ES-I3 (cell line): ENCODE measurements around the gene ADCY5.

Source experiments
- H3K36me3 ChIP-seq: 2 replicates; pipeline ENCODE4 v1.6.1; 2013; ENCODE audit warnings: mild to moderate bottlenecking, low read length, control low read depth, moderate library complexity; ENCODE audit not compliant: insufficient read depth
- H3K4me1 ChIP-seq: 2 replicates; pipeline ENCODE4 v1.6.1; 2013; ENCODE audit warnings: mild to moderate bottlenecking, control low read depth, low read length; ENCODE audit not compliant: insufficient read depth
- H3K9ac ChIP-seq: 2 replicates; pipeline ENCODE4 v1.6.1; 2013; ENCODE audit warnings: low read depth, mild to moderate bottlenecking, low read length, moderate library complexity
- H3K9me3 ChIP-seq: 2 replicates; pipeline ENCODE4 v1.6.1; 2013; ENCODE audit warnings: mild to moderate bottlenecking, low read length, moderate library complexity; ENCODE audit not compliant: control insufficient read depth, insufficient read depth

ADCY5 gene

GRCh38 chr3:123447749-123448517, 957 bp downstream of the ADCY5 start:
- peak overlapping the region; percentile 62; the same call in 1 of the 2 replicates for H3K9ac ChIP-seq
- no peaks in the 10 kb centered on the region for H3K36me3 ChIP-seq
- 0 out of 2 replicates have a peak, but pooled peaks cover 3% of the 10 kb centered on the region for H3K4me1 ChIP-seq
- H3K9me3 ChIP-seq, result no peaks in the 10 kb centered on the region

GRCh38 chr3:123447416-123447748, 1.5 kb downstream of the ADCY5 start:
- H3K9ac ChIP-seq, result no peak overlapping the region
- H3K9me3 ChIP-seq, result no peaks in the 10 kb centered on the region
- 0 out of 2 replicates have a peak, but pooled peaks cover 3% of the 10 kb centered on the region for H3K4me1 ChIP-seq
- H3K36me3 ChIP-seq, result no peaks in the 10 kb centered on the region

GRCh38 chr3:123446610-123447109, 2.2 kb downstream of the ADCY5 start:
- H3K9ac ChIP-seq, result no peak overlapping the region
- 0 out of 2 replicates have a peak, but pooled peaks cover 3% of the 10 kb centered on the region for H3K4me1 ChIP-seq
- H3K36me3 ChIP-seq, result no peaks in the 10 kb centered on the region
- H3K9me3 ChIP-seq, result no peaks in the 10 kb centered on the region

- Histone ChIP-seq H3K9me3 (no peaks in the 10 kb centered on the region), H3K4me1 (0 out of 2 replicates have a peak, but pooled peaks cover 3% of the 10 kb centered on the region), H3K36me3 (no peaks in the 10 kb centered on the region), H3K9ac (no peak overlapping the region)
Measured at GRCh38 chr3:123446210-123446609, 2.7 kb downstream of the ADCY5 start.

GRCh38 chr3:123445702-123446101, 3.2 kb downstream of the ADCY5 start:
- 0 out of 2 replicates have a peak, but pooled peaks cover 3% of the 10 kb centered on the region for H3K4me1 ChIP-seq
- no peak overlapping the region for H3K9ac ChIP-seq
- no peaks in the 10 kb centered on the region for H3K9me3 ChIP-seq
- H3K36me3 ChIP-seq, result no peaks in the 10 kb centered on the region

DNA sequence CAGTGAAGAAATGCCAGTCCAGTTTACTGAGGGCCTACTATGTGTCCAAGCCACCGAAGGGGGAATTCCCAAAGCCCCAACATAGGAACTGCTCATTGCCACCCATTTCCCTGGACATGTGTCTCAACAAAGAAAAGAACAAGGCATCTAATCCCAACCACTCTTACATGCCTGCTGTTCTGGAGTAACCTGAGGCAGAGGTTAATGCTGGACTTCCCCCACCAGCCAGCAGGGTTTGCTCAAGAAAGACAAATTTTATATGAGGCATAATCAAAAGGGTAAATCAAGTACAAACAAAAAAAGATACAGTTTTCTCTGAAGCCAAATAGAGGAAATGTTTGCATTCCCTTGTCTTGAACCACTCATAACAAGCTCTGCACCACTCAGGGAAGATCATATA, 4.1 kb downstream of the ADCY5 start:
- Histone ChIP-seq H3K4me1 (no peaks in the 10 kb centered on the region), H3K9ac (no peak overlapping the region), H3K36me3 (no peaks in the 10 kb centered on the region)

DNA sequence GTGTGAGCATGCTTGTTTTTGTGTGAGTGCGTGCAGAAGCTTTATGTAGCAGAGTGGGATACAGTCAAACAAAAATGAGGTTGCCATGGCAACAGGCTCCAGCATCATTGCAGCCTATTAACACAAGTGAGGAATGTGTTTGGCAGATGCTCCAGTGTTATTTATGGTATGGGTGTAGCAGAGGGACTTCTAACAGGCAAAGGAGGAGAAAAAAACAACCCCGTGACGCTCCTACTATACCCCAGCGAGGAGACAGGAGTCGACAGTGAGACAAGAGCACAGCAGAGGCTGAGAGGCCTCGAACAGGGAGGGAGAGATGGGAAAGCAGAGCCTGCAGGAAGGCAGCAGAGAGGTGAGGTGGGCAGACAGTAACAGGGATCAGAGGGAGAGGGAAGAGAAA, 4.9 kb downstream of the ADCY5 start:
- Histone ChIP-seq H3K4me1 (no peaks in the 10 kb centered on the region), H3K36me3 (no peaks in the 10 kb centered on the region), H3K9me3 (no peaks in the 10 kb centered on the region), H3K9ac (no peak overlapping the region)

More for the DNA sequence above, 4.1 kb downstream of the ADCY5 start:
- H3K9me3 ChIP-seq, result no peaks in the 10 kb centered on the region

DNA sequence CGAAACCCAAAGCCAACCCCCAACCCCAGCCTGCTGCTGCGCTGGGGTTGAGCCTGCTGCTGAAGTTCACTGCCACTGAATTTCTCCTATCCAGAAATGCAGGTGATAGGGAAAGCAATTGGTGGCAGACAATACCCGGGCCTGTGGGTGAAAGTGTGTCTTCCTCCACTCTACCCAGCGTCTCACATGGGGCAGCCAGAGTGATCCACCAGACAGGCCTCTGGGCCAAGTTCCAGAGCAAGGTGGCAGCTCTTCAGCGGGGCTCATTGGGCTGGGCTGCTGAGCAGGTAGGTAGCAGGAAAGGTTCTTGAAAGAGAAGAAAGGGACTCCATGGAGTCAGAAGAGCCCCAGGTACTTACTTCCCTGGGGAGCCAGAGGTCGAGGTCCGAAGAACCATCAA, 6.0 kb downstream of the ADCY5 start:
- no peaks in the 10 kb centered on the region for H3K9me3 ChIP-seq
- no peak overlapping the region for H3K9ac ChIP-seq

DNA sequence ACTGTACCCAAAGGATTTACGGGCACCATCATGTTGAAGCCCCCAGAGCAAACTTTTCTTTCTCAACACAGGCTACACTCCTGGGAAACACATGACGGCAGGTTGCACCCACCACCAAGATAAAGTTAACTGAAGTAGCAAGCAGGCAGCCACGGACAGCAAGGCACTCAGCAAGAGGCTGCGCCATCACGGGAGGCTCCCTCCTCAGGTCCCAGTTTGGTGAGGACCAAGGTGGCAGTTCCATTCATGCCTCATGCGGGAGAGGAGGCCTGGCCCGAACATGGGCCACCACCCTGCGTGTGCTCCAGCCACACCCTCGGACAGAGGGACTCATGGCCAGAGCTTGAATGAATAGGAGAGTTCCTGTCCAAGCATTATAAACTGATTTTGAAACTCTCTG, 6.8 kb downstream of the ADCY5 start:
- Histone ChIP-seq H3K36me3 (no peaks in the 10 kb centered on the region), H3K9me3 (no peaks in the 10 kb centered on the region), H3K4me1 (no peaks in the 10 kb centered on the region), H3K9ac (no peak overlapping the region)

More for the DNA sequence above, 6.0 kb downstream of the ADCY5 start:
- Histone ChIP-seq H3K36me3 (no peaks in the 10 kb centered on the region), H3K4me1 (no peaks in the 10 kb centered on the region)

- no peaks in the 10 kb centered on the region for H3K36me3 ChIP-seq
- H3K9ac ChIP-seq, result no peak overlapping the region
- no peaks in the 10 kb centered on the region for H3K4me1 ChIP-seq
- no peaks in the 10 kb centered on the region for H3K9me3 ChIP-seq
Measured at GRCh38 chr3:123439806-123440580, 8.9 kb downstream of the ADCY5 start.

GRCh38 chr3:123432832-123433523, 15.9 kb downstream of the ADCY5 start:
- H3K4me1 ChIP-seq, result no peaks in the 10 kb centered on the region
- H3K9me3 ChIP-seq, result no peaks in the 10 kb centered on the region
- H3K9ac ChIP-seq, result no peak overlapping the region
- H3K36me3 ChIP-seq, result no peaks in the 10 kb centered on the region

GRCh38 chr3:123431658-123432324, 17.1 kb downstream of the ADCY5 start:
- H3K9ac ChIP-seq, result no peak overlapping the region
- no peaks in the 10 kb centered on the region for H3K4me1 ChIP-seq
- H3K9me3 ChIP-seq, result no peaks in the 10 kb centered on the region
- H3K36me3 ChIP-seq, result no peaks in the 10 kb centered on the region

DNA sequence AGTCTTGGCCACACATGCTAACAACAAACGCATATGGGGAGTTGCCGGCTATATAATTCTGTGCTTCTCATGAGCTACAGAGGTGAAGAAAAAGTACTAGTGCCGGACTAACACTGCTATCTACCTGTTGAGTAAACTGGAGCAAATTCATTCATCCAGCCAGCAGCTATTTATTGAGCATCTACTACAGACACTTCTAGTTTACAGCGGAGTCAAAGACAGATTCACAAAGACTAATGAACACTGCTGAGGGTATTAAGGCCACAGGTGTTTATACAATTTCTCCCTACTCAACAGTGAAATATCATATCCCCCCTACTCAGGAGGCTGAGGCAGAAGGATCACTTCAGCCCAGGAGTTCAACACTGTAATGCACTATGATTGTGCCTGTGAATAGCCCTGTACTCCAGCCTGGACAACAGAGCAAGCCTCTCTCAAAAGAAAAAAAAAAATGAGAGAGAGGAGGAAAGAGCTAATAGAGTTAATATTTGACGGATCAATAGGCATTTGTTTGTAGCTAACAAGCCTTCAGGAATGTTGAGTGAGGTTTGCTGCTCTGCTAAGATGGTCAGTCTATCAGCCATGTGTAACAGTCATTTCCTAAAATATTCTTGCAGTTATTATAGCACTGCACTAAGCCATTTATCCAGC, 17.8 kb downstream of the ADCY5 start:
- Histone ChIP-seq H3K9me3 (no peaks in the 10 kb centered on the region), H3K36me3 (no peaks in the 10 kb centered on the region), H3K4me1 (no peaks in the 10 kb centered on the region), H3K9ac (no peak overlapping the region)
